Renal pelvis (tissue), 4 donors: ENCODE measurements around the gene TMPRSS9. TPM values are rescaled to one million over a fixed set of nuclear protein-coding genes. Genes with fewer than 3 reads are reported as not detected.
A peak's percentile ranks its signal among the peaks of the same experiment; 100 is the strongest.
"Not testable (repeated sequence)": the region's sequence is repeated elsewhere in the genome, so short reads cannot be mapped to it uniquely, and the experiment has no call there.

Experiments used
- DNase-seq: peaks from one replicate; pipeline ENCODE4 v3.0.0-alpha.2; 2013
- polyA plus RNA-seq, 3 donors: library from polyadenylated mRNA; unstranded; fragments of 120-200 nt; gene quantifications; one replicate each; pipeline ENCODE4 v1.2.1, GENCODE V29; 2013; ENCODE audit not compliant: insufficient read length in 3 of 3

Gene TMPRSS9
- polyA plus RNA-seq, 3 donors: 0.27 to 1.3 (median 1.1) TPM

DNA sequence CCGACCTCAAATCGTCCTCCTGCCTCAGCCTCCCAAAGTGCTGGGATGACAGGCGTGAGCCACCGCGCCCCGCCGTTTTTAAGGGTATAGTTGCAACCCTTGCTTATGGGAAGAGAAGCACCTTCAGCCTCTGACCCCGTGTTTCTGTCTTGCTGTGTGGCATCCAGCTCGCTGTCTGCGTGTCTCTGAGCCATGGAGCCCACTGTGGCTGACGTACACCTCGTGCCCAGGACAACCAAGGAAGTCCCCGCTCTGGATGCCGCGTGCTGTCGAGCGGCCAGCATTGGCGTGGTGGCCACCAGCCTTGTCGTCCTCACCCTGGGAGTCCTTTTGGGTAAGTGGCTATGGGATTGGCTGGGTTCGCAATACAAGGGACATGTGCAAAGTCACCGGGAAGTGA is 29.5 kb downstream of the TMPRSS9 start:
- no peak for DNase-seq

DNA sequence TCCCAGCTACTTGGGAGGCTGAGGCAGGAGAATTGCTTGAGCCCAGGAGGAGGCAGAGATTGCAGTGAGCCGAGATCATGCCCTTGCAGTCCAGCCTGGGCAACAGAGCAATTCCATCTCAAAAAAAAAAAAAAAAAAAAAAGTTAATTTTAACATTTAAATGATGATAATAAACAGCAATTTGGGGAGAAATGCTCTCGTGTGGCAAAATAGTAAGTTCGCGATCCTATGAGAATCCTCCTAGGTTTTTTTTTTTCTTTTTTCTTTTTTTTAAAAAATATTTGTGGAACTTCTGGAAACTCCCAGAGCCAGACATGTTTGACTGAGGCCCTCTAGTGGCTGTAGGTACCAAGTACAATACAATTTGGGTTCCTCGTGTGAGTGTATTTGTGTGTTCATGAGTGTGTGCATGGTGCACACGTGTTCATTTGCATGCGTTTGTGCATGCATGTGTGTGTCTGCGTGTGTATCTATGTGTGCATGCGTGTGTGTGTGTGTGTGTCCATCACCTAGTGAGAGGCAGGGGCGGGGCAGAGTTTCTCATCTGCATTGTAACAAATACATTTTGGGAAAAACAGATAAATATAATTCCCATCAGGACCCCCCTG is 31.2 kb downstream of the TMPRSS9 start:
- peak; percentile 61 for DNase-seq

DNA sequence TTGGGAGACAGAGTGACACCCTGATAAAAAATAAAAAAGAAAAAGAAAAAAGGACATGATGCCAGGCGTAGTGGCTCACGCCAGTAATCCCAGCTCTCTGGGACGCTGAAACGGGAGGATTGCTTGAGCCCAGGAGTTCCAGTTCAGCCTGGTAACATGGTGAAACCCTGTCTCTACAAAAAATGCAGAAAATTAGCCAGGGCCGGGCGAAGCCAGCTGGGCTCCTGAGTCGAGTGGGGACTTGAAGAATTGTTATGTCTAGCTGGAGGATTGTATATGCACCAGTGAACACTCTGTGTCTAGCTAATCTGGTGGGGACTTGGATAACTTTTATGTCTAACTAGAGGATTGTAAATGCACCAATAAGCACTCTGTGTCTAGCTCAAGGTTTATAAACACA is 32.3 kb downstream of the TMPRSS9 start:
- no peak for DNase-seq

DNA sequence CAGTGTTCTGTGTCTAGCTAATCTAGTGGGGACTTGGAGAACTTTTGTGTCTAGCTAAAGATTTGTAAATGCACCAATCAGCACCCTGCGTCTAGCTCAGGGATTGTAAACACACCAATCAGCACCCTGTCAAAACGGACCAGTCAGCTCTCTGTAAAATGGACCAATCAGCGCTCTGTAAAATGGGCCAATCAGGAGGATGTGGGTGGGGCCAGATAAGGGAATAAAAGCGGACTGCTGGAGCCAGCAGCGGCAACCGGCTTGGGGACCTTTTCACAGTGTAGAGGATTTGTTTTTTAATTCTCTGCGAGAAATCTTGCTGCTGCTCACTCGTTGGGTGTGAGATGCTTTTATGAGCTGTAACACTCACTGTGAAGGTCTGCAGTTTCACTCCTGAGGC is 32.8 kb downstream of the TMPRSS9 start:
- not testable (repeated sequence) for DNase-seq

DNA sequence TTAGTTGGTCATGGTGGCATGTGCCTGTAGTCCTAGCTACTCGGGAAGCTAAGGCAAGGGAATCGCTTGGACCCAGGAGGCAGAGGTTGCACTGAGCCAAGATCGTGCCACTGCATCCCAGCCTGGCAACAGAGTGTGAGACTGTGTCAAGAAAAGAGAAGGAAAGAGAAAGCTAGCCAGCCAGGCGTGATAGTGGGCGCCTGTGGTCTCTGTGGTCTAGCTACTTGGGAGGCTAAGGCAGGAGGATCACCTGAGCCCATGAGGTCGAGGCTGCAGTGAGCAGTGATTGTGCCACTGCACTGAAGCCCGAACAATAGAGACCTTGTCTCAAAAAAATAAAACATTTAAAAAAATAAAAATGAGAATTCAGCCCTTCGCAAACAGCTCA is 34.0 kb downstream of the TMPRSS9 start:
- DNase-seq: no peak

DNA sequence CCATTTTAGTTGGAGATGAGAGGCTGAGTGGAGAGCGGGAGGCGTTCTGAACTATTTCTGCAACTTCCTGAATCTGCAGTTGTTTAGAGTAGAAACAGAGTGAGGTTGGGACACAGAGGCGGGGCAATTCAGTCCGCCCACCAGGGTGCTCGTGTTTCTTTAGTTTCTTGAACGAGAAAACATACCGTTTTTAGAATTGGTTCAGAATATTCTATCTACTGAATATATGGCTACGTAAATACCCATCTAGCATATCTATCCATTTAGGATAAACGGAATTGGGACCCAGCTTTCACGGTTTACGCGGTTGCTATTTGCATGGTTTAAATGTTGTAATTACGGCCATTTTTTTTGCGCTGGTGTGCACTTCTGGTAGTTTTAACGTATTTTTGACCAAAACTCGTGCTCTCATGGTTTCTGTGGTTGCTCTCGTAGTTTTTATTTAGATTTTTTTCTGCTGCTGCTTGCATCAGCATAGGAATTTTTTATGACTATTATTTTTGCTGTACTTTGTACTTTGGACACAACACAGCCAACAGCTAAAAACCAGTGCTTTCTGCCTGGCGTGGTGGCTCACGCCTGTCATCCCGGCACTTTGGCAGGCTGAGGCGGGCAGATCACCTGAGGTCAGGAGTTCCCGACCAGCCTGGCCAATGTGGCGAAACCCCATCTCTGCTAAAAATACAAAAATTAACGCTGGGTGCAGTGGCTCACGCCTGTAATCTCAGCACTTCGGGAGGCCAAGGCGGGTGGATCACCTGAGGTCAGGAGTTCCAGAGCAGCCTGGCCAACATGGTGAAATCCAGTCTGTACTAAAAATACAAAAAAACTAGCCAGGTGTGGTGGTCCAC is 34.6 kb downstream of the TMPRSS9 start:
- no peak for DNase-seq

DNA sequence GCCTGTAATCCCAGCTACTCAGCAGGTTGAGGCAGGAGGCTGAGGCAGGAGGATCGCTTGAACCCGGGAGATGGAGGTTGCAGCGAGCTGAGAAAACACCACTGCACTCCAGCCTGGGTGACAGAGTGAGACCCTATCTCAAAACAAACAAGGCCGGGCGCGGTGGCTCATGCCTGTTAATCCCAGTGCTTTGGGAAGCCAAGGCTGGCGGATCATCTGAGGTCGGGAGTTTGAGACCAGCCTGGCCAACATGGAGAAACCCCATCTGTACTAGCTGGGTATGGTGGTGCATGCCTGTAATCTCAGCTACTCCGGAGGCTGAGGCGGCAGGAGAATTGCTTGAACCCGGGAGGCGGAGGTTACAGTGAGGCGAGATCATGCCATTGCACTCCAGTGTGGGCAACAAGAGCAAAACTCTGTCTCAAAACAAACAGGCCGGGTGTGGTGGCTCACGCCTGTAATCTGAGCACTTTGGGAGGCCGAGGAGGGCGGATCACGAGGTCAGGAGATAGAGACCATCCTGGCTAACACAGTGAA is 35.3 kb downstream of the TMPRSS9 start:
- DNase-seq: not testable (repeated sequence)

DNA sequence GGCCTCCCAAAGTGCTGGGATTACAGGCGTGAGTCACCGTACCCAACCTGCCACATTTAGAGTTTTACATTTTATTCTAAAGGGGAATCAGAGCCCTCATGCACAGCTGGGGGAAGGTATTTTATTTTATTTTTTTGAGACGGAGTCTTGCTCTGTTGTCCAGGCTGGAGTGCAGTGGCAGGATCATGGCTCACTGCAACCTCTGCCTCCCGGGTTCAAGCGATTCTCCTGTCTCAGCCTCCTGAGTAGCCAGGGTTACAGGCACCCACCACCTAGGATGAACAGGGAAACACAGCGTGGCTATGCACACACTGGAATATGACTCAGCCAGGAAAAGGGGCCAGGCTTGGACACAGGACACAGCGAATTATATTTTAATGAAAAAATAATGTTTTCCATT is 37.1 kb downstream of the TMPRSS9 start:
- not testable (repeated sequence) for DNase-seq

DNA sequence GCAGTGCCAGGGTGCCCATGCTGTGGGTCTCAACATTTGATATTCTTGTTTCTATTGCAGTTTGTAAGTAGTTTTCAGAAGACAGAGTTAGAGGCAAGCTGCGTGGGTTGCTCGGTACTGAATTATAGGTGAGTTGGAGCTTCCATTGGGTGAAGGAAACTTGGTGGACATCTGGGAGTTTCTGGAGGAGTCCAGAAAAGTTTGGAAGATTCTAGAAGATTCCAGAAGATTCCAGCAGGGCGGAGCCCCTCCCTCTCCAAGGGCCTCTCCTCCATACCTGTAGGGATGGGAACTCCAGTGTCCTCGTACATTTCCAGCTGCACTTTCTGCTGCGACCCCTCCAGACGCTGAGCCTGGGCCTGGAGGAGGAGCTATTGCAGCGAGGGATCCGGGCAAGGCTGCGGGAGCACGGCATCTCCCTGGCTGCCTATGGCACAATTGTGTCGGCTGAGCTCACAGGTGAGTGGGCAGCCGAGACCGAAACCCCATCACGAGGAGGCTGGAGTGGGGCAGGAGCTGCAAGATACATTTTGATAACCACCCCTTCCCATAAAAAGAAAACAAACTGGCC is 38.8 kb downstream of the TMPRSS9 start:
- no peak for DNase-seq

DNA sequence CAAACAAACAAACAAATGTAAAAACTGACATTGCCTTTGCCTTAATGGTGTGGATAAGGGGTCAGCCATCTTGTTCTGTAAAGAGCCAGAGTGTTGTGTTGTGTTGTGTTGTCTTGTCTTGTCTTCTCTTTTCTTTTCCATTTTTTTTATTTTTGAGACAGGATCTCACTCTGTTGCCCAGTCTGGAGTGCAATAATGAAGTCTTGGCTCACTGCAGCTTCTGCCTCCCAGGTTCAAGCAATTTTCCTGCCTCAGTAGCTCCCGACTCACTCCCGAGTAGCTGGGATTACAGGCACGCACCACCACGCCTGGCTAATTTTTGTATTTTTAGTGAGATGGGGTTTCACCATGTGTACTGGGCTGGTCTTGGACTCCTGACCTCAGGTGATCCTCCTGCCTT is 39.5 kb downstream of the TMPRSS9 start:
- DNase-seq: no peak

DNA sequence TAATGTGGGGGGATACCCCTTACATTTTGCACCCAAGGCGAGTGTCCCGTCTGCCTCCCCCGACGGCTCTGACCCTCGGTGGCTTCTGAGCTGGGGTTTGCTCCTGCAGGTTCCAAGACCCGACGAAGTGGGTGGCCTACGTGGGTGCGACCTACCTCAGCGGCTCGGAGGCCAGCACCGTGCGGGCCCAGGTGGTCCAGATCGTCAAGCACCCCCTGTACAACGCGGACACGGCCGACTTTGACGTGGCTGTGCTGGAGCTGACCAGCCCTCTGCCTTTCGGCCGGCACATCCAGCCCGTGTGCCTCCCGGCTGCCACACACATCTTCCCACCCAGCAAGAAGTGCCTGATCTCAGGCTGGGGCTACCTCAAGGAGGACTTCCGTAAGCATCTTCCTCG is 48.2 kb downstream of the TMPRSS9 start:
- DNase-seq: no peak

DNA sequence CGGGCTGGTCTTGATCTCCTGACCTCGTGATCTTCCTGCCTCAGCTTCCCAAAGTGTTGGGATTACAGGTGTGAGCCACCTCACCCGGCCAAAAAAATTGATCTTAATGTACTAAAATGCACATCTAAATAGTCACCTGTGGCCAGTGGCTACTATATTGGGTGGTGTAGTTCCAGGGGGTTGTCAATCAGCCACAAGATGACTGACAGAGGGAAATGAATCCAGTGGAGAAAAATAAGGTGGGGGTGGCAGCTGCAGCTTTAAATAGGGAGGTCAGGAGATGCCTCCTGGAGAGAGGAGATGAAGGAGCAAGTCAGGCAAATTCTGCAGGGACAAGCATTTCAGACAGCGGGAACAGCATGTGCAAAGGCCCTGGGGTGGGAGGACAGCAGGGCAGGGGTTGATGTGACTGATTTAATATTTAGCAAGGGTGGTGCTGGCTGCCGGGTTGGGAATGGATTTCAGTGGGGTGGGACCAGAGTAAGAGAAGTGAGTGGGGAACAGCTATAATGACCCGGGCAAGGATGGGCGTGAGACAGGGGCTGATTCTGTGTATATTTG is 49.4 kb downstream of the TMPRSS9 start:
- DNase-seq: no peak

DNA sequence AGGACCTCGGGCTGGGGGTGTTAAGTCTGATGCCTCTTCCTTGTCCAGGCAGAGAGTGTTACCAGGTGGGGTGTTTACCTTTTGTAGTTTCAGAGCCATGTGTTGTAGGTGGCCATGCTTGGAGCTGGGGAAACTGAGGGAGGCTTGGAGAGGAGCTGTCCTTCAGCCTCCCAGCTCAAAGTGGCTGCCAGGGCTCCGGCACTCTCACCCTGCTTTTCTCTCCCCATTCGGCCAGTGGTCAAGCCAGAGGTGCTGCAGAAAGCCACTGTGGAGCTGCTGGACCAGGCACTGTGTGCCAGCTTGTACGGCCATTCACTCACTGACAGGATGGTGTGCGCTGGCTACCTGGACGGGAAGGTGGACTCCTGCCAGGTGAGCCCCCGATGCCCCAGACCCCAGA is 50.0 kb downstream of the TMPRSS9 start:
- DNase-seq: no peak

DNA sequence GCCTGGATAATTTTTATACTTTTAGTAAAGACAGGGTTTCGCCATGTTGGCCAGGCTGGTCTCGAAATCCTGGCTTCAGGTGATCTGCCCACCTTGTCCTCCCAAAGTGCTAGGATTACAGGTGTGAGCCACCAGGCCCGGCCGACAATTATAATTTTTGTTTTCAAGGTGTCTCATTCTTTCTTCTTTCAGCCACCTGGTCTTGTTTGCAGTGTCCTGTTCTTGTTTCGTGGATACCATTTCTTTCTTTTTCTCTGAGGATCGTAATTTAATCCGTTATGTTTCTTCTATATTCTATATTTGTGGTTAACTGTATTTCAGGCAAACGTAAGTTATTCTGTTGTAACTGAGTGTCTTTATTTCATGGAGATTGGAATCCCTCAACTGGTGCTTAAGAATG is 51.6 kb downstream of the TMPRSS9 start:
- DNase-seq: no peak

DNA sequence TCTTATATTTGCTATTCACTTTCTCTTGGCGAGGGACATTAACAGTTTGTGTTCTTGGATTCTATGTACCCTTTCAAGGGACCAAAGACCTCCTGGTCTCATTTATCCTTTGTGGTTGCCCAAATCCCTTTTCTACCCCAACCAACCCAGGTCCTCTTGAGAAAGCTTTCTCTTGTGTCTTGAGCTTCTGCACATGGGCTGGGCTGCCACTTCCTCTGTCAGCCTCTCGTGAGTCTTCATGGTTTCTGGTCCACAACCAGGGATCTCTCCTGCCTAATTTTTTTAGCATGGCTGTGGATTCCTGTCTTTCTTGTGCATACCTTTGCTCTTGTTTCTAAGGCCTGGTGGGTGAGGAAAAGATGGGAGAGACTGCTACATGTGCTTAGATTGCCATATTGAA is 52.4 kb downstream of the TMPRSS9 start:
- no peak for DNase-seq

DNA sequence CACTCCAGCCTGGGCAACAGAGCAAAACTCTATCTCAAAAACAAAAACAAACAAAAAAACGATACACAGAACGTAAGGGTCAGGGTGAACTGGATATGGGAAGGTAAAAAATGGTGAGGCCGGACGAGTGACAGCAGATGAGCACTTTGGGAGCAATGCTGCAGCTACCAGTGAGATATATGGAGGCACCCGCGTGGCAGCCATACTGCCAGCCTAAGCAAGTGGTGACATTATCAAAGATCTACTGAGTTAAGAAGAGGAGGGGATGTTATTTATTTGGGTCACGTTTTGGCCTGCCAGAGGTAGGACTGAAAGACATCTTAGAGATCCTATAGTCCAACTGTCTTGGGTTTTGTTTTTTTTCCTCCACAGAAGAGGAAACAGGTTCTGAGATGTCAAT is 53.1 kb downstream of the TMPRSS9 start:
- no peak for DNase-seq

DNA sequence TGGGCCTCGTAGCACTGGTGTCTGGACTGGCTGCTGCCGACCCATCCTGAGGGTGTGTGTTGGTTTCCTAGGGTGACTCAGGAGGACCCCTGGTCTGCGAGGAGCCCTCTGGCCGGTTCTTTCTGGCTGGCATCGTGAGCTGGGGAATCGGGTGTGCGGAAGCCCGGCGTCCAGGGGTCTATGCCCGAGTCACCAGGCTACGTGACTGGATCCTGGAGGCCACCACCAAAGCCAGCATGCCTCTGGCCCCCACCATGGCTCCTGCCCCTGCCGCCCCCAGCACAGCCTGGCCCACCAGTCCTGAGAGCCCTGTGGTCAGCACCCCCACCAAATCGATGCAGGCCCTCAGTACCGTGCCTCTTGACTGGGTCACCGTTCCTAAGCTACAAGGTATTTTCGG is 53.6 kb downstream of the TMPRSS9 start:
- DNase-seq: no peak

DNA sequence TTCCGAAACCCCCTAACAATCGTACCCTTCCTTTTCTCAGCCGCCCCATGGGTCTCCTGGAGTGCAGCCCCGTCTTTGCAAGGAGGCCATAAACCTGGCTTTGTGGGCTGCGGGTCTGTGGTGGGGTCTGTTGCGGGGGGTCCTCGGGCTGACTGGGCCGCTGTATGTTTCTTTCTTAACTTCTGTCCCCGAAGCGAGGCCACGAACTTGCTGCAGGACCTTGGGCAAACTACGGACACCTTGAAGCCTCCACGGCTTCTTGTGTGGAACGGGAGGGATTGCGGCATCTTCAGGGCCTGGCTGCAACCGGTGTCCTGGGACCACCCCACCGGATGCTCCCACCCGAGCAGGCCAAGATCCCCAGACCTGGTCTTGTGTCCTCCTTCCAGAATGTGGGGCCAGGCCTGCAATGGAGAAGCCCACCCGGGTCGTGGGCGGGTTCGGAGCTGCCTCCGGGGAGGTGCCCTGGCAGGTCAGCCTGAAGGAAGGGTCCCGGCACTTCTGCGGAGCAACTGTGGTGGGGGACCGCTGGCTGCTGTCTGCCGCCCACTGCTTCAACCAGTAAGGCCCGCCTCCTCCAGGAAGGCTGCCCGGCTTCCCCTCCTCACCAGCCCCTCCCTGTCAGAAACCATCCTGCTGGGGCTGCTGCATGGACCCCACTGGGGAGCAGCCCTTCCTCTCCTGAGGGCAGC is 55.4 kb downstream of the TMPRSS9 start:
- DNase-seq: no peak

DNA sequence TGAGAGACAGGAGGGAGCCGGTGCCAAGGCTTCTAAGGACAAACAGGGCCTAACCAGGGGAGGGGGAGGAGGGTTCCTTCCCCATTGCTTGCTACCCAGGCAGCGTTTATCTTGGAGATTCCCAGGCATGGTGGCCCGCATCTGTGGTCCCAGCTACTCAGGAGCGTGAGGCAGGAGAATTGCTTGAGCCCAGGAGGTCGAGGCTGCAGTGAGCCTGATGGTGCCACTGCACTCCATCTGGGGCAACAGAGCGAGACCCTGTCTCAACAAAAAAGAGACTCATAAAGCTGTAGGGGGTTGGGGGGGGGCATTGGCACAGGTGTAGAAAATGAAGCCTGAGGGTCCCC is 55.9 kb downstream of the TMPRSS9 start:
- no peak for DNase-seq

DNA sequence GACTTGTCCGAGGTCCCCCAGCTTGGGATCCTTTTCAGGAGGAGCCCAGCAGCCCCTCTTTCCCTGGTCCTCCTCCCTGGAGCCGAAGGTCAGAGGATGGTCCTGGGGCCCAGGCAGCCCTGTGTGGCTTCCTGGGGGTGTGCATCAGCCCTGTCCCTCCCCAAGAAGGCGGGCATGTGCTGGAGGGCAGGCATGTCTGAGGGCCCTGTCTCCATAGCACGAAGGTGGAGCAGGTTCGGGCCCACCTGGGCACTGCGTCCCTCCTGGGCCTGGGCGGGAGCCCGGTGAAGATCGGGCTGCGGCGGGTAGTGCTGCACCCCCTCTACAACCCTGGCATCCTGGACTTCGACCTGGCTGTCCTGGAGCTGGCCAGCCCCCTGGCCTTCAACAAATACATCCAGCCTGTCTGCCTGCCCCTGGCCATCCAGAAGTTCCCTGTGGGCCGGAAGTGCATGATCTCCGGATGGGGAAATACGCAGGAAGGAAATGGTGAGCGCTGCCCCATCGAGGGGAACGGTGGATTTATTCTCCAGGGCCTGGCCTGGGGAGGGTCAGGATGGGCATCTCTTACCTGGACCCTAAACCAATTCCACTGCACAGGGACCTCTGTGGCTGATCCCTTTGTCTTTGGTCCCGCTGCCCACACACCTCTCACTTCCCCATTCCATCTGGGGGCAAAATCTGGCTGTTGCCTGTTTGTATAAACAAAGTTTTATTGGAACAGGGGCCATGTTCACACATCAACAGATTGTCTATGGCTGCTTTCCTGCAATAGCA is 56.4 kb downstream of the TMPRSS9 start:
- DNase-seq: no peak

DNA sequence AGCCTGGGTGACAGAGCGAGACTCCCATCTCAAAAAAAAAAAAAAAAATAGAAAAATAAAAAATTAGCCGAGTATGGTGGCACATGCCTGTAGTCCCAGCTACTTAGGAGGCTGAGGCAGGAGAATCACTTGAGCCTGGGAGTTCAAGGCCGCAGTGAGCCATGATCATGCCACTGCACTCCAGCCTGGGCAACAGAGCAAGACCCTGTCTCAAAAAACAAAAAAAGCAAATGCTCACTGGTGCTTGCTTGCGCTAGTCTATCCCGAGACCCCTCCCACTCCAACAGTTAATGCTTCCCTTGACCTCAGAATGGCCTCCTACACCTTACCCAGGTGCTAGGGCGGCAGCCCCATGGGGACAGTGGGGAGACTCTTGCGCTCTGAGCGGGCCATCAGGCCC is 57.4 kb downstream of the TMPRSS9 start:
- DNase-seq: not testable (repeated sequence)
